NCI-H345 (cell line): ENCODE results near the gene KLC4.

Source experiments
- DNase-seq: peaks from one replicate; lab custom pipeline; 2025; lab: John Stamatoyannopoulos, UW

KLC4 gene

GRCh38 chr6:43059168-43060033 is at the start of gene KLC4, which contains the start of gene MRPL2:
TSS of gene KLC4 (plus strand) at chr6:43059631. CDS start at chr6:43061336, 1,705 bp downstream.
TSS of gene MRPL2 (minus strand) at chr6:43059434. CDS start at chr6:43059381, 53 bp downstream.
- peak; percentile 99 for DNase-seq

GRCh38 chr6:43011207-43011606 is 48.2 kb upstream of the KLC4 start:
- DNase-seq, result no peak

GRCh38 chr6:43012364-43012763 is 47.1 kb upstream of the KLC4 start:
- no peak for DNase-seq

GRCh38 chr6:43013097-43013842 is 46.2 kb upstream of the KLC4 start:
- peak; percentile 30 for DNase-seq

GRCh38 chr6:43013843-43014433 is 45.5 kb upstream of the KLC4 start, which contains the start of the genes KLHDC3 and MEA1:
TSS of gene KLHDC3 (plus strand) at chr6:43014249. CDS start at chr6:43017193, 2,944 bp downstream.
TSS of gene MEA1 (minus strand) at chr6:43013946. CDS start at chr6:43013813, 133 bp downstream.
- DNase-seq, result peak; percentile 100

GRCh38 chr6:43014434-43014909 is 45.0 kb upstream of the KLC4 start:
- no peak for DNase-seq

DNA sequence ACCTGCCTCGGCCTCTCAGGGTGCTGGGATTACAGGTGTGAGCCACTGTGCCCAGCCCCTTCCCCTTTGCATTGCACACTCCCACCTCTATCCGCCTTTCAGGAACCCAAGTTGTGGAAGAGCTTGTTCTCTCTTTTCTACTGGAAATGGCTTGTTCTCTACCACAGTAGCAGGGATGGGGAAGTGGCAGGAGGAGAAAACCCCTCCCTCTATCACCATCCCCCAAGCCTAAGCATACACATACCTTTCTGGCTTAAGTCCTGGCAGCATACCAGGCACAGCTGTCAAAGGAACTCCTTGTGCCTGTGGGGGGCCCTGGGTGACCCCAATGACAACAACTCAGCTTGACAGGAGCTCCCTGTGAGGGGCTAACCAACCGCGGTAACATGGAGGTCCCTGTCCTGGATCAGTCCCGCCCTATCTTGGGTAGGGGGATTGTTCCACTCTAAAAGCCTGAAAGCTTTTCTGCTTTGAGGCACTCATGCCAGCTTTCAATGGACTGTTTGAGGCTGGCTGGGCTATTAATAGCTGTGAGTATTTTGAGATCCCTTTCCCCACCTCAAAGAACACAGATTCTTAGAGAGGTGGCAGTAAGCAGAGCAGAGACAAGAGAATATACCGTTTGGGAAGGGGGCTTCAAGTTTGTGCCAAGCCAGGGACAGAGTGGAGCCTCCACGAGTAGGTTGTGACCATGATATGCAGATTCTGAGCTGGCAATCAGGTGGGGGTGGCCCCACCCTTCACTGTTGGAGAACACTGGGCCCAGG is 43.1 kb upstream of the KLC4 start:
- no peak for DNase-seq

- DNase-seq, result no peak
Measured at GRCh38 chr6:43016943-43017334, 42.5 kb upstream of the KLC4 start.

DNA sequence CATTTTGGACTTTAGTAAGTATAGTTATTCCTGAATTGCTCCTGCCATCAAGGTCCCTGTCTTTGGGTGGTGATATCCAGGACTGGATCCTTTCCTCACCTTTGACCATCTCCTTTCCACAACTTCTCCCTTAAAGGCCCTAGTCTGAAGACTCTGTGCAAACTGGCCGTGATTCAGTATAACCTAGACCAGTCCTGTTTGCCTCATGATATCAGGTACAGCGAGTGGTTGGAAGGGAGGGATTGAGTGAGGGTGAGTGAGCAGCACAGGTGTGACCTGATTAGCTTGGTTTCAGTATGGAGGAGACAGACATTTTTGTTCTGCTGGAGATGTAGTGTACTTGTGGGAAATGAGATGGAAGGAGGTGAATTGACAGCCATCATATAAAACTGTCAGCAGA is 40.3 kb upstream of the KLC4 start:
- no peak for DNase-seq

GRCh38 chr6:43020052-43020705 is 39.3 kb upstream of the KLC4 start:
- DNase-seq, result no peak

DNA sequence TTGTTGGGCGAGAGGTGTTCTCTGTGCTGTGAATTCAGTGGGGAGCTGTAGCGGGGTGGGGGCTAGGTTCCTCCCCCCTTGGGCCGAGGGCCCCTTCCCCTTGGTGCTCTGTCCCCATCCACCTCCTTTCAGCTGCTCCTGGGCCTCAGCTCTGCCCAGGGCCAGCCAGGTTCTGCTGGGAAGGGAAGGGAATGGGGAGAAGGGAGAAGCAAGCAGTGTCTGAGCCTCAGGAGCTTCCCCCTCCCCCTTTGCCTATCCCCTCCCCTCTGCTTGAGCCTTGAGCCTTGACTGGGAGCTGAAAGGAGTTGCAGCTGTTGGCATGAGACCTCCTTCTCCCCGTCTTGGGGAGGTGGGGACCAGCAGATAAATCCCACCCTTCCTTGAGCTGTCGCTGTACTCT is 38.6 kb upstream of the KLC4 start:
- DNase-seq, result no peak

DNA sequence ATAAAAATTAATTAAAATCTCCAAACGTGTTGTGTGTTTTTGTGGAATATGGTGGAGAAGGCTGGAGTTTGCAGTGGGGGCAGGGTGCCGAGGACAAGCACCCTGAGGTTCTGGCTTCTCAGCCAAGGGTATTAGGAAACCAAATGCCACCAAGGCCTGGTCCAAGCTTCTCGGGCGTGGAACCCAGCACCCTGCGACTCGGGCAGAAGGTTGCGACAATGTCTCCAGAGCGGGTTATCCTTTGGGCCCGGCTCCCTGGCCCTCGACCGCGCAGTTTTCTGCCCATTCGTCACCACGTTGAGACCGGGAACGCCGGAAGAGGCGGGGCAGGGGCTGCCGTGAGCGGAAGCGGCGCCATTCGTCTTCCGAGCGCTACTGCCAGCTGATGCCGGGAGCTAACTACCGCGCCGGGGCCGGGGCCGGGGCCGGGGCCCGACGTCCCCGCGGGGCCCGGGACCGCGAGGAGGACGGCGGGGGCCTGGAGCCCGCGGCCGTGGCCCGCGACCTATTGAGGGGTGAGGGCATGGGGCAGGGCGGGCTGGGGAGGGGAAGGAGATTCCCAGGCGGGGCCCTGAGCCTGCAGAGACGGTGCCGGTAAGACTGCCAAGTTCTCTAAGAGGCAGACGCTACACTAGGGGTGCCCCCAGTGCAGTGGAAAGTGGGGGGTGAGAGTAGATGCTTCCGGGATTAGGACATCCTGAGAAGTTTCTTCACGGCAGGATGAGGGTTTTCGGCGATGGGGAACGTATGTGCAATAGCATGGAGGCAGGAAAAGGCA is 38.0 kb upstream of the KLC4 start, which contains the start of gene RRP36:
Gene RRP36 (plus strand): TSS at position 354 of the 778 bp plus-strand sequence. CDS start 32 bp downstream, at position 386.
- peak; percentile 80 for DNase-seq

- no peak for DNase-seq
Measured at GRCh38 chr6:43024436-43024835, 35.0 kb upstream of the KLC4 start.

- no peak for DNase-seq
Measured at GRCh38 chr6:43026365-43026764, 33.1 kb upstream of the KLC4 start.

GRCh38 chr6:43029120-43029519 is 30.3 kb upstream of the KLC4 start:
- DNase-seq, result no peak

GRCh38 chr6:43032326-43032725 is 27.1 kb upstream of the KLC4 start:
- DNase-seq, result no peak

DNA sequence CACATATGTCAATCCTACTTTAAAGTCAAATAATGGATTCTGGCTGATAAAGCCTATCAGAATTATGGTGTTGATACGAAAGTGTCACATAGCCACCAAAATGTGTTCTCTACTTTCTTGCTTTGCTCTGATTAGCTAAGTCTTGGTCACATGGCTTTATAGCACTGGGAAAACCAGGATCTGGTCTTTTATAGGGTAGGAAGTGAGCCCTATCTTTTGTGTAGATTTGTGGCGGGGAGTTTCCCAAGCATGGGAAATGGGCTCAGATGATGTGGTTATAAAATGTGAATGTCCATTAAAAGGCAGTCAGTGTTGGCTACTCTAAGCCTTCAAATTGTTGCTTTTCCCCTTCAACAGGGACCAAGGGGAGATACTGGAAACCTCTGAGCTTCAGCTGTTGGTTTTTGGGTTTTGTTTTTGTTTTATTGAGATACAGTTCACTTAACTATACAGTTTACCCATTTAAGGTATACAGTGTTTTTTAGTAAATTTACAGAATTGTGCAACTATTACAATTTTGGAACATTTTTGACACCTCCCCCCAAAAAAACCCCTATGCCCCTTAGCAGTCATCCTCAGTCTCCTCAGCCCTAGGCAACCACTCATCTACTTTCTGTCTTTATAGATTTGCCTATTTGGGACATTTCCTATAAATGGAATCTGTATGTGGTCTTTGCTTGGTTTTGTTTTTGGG is 25.8 kb upstream of the KLC4 start:
- DNase-seq, result no peak

GRCh38 chr6:43034190-43034525 is 25.3 kb upstream of the KLC4 start:
- DNase-seq, result no peak

DNA sequence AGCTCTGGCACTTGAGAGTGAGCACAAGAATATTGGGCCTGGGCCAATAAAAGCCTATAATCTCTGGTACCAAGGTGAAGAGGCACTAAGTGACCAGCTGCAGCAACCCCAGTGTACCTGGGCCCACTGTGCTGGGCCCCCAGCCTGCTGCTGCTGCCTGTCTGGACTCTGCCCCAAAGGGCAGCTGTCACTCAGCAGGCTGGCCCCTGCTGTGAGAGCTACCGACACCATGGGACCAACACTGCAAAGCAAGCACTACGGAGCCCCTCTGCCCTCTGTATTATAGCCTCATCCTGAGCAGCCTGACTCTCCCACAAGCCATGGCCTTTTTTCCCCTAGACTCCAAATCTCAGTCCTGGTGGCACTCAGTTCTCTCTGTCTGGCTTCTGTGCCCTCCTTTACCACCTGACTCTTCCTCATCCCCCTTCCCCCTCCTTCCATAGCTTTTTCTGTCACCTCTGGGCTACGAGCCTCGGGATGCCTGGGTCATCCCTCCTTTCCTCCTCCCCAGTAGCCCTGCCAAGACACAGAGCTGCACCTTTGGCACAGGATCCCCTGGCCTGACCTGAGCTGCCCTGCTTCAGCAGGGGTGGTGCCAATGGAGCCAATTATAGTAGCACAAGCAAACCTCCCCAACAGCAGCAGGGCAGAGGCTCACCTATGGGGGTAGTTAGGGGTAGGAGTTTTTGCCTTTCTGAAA is 23.8 kb upstream of the KLC4 start:
- no peak for DNase-seq
